Loucy (cell line): ENCODE results near the gene ZDHHC4.

Source experiments
- EZH2phosphoT487 ChIP-seq: fragments of 200-600 bp; IDR thresholded peaks from 2 replicates; pipeline ENCODE4 v1.6.1; 2018; ENCODE audit warnings: antibody characterized with exemption, mild to moderate bottlenecking, moderate library complexity, borderline replicate concordance
- TF ChIP-seq, protein P1 (sequence below): fragments of 200-600 bp; sonication (generic); conservative IDR thresholded peaks from 2 replicates; pipeline ENCODE4 v1.5.1; 2014; ENCODE audit warnings: mild to moderate bottlenecking, antibody characterized with exemption, low read length

DNA sequence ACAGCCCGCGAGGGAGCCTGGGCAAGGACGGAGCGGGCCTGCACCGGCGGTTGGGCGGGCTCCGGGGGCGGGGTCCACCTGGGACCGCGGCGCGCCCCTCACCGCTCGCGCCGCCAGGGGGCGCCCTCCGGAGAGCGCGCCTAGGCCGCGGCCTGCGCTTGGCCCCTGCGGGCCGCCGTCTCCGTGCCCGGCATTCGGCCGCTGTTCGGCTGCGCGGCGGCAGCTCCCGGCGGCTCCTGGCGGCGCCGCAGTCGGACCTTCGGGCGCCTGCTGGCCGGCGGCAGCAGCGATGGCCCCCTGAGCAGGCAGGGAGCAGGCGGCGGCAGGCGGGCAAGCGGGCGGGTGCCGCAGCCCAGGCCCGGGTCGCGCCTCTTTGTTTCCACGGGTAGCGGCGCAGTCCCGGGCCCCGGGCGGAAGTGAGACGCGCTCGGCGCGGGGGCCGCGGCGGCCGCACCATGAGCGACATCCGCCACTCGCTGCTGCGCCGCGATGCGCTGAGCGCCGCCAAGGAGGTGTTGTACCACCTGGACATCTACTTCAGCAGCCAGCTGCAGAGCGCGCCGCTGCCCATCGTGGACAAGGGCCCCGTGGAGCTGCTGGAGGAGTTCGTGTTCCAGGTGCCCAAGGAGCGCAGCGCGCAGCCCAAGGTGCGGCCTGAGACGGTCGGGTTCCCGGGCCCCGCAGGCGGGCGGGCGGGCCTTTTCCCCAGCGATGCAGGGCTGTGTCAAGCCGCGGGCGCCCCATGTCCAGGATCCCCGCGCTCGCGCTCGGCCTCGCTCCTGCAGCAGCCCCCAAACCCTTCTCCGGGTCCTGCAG, 12.8 kb downstream of the ZDHHC4 start, which contains the start of gene INTS15:
- TF ChIP-seq, protein P1, sequence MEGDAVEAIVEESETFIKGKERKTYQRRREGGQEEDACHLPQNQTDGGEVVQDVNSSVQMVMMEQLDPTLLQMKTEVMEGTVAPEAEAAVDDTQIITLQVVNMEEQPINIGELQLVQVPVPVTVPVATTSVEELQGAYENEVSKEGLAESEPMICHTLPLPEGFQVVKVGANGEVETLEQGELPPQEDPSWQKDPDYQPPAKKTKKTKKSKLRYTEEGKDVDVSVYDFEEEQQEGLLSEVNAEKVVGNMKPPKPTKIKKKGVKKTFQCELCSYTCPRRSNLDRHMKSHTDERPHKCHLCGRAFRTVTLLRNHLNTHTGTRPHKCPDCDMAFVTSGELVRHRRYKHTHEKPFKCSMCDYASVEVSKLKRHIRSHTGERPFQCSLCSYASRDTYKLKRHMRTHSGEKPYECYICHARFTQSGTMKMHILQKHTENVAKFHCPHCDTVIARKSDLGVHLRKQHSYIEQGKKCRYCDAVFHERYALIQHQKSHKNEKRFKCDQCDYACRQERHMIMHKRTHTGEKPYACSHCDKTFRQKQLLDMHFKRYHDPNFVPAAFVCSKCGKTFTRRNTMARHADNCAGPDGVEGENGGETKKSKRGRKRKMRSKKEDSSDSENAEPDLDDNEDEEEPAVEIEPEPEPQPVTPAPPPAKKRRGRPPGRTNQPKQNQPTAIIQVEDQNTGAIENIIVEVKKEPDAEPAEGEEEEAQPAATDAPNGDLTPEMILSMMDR = peak; percentile 50; the same call in 1 of the 2 replicates
- TF ChIP-seq EZH2phosphoT487 = no peak
